GM23338 (cell line): ENCODE results near the gene MAP2K4. TPM values are rescaled to one million over a fixed set of nuclear protein-coding genes. Genes with fewer than 3 reads are reported as not detected.

Source experiments
- ATAC-seq: fragments of 200-7000 bp; cut with Tn5 transposase; 3 replicates; pipeline ENCODE4 v1.9.1; 2020
- DNase-seq: peaks from one replicate; pipeline ENCODE4 v3.0.0-alpha.2; 2015; ENCODE audit warnings: low spot score
- H2AFZ ChIP-seq: fragments of 200-600 bp; sonication (generic); 2 replicates; pipeline ENCODE4 v1.8.0; 2016; ENCODE audit warnings: antibody characterized with exemption, mild to moderate bottlenecking, moderate library complexity
- H3F3A ChIP-seq: fragments of 200-600 bp; sonication (generic); replicated peaks from 2 replicates; pipeline ENCODE4 v1.8.0; 2017; ENCODE audit warnings: antibody characterized with exemption, mixed run types, low read depth
- H3K27ac ChIP-seq: fragments of 200-600 bp; sonication (generic); 2 replicates; pipeline ENCODE4 v1.6.1; 2016; ENCODE audit warnings: low read depth
- H3K27me3 ChIP-seq: fragments of 200-600 bp; sonication (generic); 2 replicates; pipeline ENCODE4 v1.8.0; 2016; ENCODE audit warnings: mild to moderate bottlenecking, mixed run types, moderate library complexity; ENCODE audit not compliant: insufficient read depth
- H3K36me3 ChIP-seq: fragments of 200-600 bp; sonication (generic); 2 replicates; pipeline ENCODE4 v1.8.0; 2016; ENCODE audit warnings: mild to moderate bottlenecking; ENCODE audit not compliant: insufficient read depth
- H3K4me1 ChIP-seq: fragments of 200-600 bp; sonication (generic); 2 replicates; pipeline ENCODE4 v1.8.0; 2016; ENCODE audit warnings: mild to moderate bottlenecking, moderate library complexity; ENCODE audit not compliant: insufficient read depth
- H3K4me2 ChIP-seq: fragments of 200-600 bp; sonication (generic); 2 replicates; pipeline ENCODE4 v1.7.1; 2017; ENCODE audit warnings: mixed run types
- H3K4me3 ChIP-seq: fragments of 200-600 bp; sonication (generic); 2 replicates; pipeline ENCODE4 v1.6.1; 2016; ENCODE audit warnings: mixed run types
- H3K79me2 ChIP-seq: fragments of 200-600 bp; sonication (generic); replicated peaks from 2 replicates; pipeline ENCODE4 v1.8.0; 2017; ENCODE audit warnings: mild to moderate bottlenecking; ENCODE audit not compliant: insufficient read depth
- H3K9me2 ChIP-seq: fragments of 200-600 bp; sonication (generic); 2 replicates; pipeline ENCODE4 v1.8.0; 2017; ENCODE audit not compliant: insufficient read depth
- H4K20me1 ChIP-seq: fragments of 200-600 bp; sonication (generic); replicated peaks from 2 replicates; pipeline ENCODE4 v1.8.0; 2017; ENCODE audit warnings: mild to moderate bottlenecking; ENCODE audit not compliant: insufficient read depth
- H3K27ac Mint-ChIP-seq: 2 replicates; pipeline ENCODE4 v1.8.0; 2020; ENCODE audit warnings: inconsistent platforms, mild to moderate bottlenecking, moderate library complexity, mixed read lengths
- H3K27me3 Mint-ChIP-seq: 3 replicates; pipeline ENCODE4 v1.8.0; 2022; ENCODE audit warnings: low read depth, mild to moderate bottlenecking, moderate library complexity, mixed read lengths, inconsistent platforms; ENCODE audit not compliant: insufficient read depth, poor library complexity
- H3K36me3 Mint-ChIP-seq: 3 replicates; pipeline ENCODE4 v1.8.0; 2021; ENCODE audit warnings: low read depth, mild to moderate bottlenecking, inconsistent platforms, moderate library complexity, mixed read lengths
- H3K4me1 Mint-ChIP-seq: 3 replicates; pipeline ENCODE4 v1.8.0; 2020; ENCODE audit warnings: mild to moderate bottlenecking, inconsistent platforms, mixed read lengths
- H3K4me3 Mint-ChIP-seq: 3 replicates; pipeline ENCODE4 v1.8.0; 2021; ENCODE audit warnings: moderate library complexity, mild to moderate bottlenecking, inconsistent platforms, mixed read lengths
- H3K9me3 Mint-ChIP-seq: 3 replicates; pipeline ENCODE4 v1.8.0; 2020; ENCODE audit warnings: moderate library complexity, mild to moderate bottlenecking, inconsistent platforms, mixed read lengths
- EZH2 ChIP-seq: fragments of 200-600 bp; sonication (generic); IDR thresholded peaks from one replicate; pipeline ENCODE4 v1.8.0; 2017; ENCODE audit warnings: antibody characterized with exemption, mild to moderate bottlenecking, low read depth; ENCODE audit not compliant: unreplicated experiment
- ZNF114 ChIP-seq: fragments of 250-450 bp; sonication (Bioruptor Pico); IDR thresholded peaks from 2 replicates; pipeline ENCODE4 v1.5.0; 2020; ENCODE audit warnings: mild to moderate bottlenecking, moderate library complexity
- ZNF331 ChIP-seq: fragments of 250-450 bp; sonication (Bioruptor Pico); IDR thresholded peaks from 2 replicates; pipeline ENCODE4 v1.5.0; 2020; ENCODE audit warnings: low read depth, mild to moderate bottlenecking, moderate library complexity
- polyA plus RNA-seq: library from polyadenylated mRNA; unstranded; fragments of >200 nt; fragmentation: Nextera tagmentation; extraction: Ambion mirVana; gene quantifications from 2 replicates; pipeline ENCODE4 v1.2.1, GENCODE V29; 2016
- total RNA-seq: library from RNA; depleted of rRNA; stranded (reverse); fragments of >200 nt; shearing (Covaris generic); gene quantifications from 2 replicates; pipeline ENCODE4 v1.2.3, GENCODE V29; 2014
- TF ChIP-seq, protein P1 (sequence below): IDR thresholded peaks from 2 replicates; pipeline ENCODE4 v1.6.1; 2016; ENCODE audit warnings: antibody characterized with exemption
- TF ChIP-seq, protein P2 (sequence below): IDR thresholded peaks from one replicate; pipeline ENCODE4 v1.6.1; 2018; ENCODE audit warnings: antibody characterized with exemption; ENCODE audit not compliant: unreplicated experiment
- TF ChIP-seq, protein P3 (sequence below): fragments of 250-450 bp; sonication (Bioruptor Pico); IDR thresholded peaks from 2 replicates; pipeline ENCODE4 v1.5.0; 2020; ENCODE audit warnings: mild to moderate bottlenecking, moderate library complexity
- TF ChIP-seq, protein P4 (sequence below), 2 experiments: fragments of 200-600 bp in 1 of 2; sonication (generic) in 1 of 2; conservative IDR thresholded peaks; 2 replicates each; pipeline versions ENCODE4 v1.5.1 to v1.6.1; 2016 to 2017; ENCODE audit warnings: antibody characterized with exemption in 2 of 2, low read depth in 2 of 2, mild to moderate bottlenecking in 2 of 2, moderate library complexity in 1 of 2

Gene MAP2K4
- total and polyA plus RNA-seq, 2 experiments from 2014 or later = 25.3 to 36.4 TPM

DNA sequence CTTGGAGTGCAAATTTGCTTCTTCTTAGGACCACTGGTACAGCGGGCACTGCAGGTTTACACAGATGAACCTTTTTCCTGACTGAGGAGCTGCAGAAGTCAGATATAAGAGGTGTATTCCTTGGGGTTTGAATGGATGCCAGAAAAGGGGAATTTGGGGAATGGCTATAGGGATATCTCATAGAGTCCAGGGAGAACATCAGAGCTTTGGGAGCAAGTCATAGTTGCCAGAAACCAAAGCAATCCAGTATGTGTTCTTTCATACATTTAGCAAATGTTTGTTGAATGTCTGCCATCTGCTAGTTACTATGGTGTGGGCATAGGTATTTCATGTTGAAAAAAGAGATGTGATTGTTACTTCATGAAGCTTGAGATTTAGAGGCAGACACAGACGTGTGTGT is 46.8 kb downstream of the MAP2K4 start:
- Histone ChIP-seq H3K4me1 (0 out of 2 replicates have a peak, but pooled peaks cover 5% of the 10 kb centered on the region), H3K27me3 (no peaks in the 10 kb centered on the region), H2AFZ (no peak overlapping the region), H3F3A (no peaks in the 10 kb centered on the region), H3K36me3 (no peaks in the 10 kb centered on the region), H3K79me2 (peaks cover 69% of the 10 kb centered on the region), H3K9me2 (no peaks in the 10 kb centered on the region), H4K20me1 (peaks cover 6% of the 10 kb centered on the region), H3K4me2 (no peak overlapping the region), H3K4me3 (no peak overlapping the region), H3K27ac (no peak overlapping the region)
- TF ChIP-seq, protein P1, sequence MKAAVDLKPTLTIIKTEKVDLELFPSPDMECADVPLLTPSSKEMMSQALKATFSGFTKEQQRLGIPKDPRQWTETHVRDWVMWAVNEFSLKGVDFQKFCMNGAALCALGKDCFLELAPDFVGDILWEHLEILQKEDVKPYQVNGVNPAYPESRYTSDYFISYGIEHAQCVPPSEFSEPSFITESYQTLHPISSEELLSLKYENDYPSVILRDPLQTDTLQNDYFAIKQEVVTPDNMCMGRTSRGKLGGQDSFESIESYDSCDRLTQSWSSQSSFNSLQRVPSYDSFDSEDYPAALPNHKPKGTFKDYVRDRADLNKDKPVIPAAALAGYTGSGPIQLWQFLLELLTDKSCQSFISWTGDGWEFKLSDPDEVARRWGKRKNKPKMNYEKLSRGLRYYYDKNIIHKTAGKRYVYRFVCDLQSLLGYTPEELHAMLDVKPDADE = no peak
- TF ChIP-seq, protein P2, sequence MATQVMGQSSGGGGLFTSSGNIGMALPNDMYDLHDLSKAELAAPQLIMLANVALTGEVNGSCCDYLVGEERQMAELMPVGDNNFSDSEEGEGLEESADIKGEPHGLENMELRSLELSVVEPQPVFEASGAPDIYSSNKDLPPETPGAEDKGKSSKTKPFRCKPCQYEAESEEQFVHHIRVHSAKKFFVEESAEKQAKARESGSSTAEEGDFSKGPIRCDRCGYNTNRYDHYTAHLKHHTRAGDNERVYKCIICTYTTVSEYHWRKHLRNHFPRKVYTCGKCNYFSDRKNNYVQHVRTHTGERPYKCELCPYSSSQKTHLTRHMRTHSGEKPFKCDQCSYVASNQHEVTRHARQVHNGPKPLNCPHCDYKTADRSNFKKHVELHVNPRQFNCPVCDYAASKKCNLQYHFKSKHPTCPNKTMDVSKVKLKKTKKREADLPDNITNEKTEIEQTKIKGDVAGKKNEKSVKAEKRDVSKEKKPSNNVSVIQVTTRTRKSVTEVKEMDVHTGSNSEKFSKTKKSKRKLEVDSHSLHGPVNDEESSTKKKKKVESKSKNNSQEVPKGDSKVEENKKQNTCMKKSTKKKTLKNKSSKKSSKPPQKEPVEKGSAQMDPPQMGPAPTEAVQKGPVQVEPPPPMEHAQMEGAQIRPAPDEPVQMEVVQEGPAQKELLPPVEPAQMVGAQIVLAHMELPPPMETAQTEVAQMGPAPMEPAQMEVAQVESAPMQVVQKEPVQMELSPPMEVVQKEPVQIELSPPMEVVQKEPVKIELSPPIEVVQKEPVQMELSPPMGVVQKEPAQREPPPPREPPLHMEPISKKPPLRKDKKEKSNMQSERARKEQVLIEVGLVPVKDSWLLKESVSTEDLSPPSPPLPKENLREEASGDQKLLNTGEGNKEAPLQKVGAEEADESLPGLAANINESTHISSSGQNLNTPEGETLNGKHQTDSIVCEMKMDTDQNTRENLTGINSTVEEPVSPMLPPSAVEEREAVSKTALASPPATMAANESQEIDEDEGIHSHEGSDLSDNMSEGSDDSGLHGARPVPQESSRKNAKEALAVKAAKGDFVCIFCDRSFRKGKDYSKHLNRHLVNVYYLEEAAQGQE = no peak
- TF ChIP-seq, protein P3, sequence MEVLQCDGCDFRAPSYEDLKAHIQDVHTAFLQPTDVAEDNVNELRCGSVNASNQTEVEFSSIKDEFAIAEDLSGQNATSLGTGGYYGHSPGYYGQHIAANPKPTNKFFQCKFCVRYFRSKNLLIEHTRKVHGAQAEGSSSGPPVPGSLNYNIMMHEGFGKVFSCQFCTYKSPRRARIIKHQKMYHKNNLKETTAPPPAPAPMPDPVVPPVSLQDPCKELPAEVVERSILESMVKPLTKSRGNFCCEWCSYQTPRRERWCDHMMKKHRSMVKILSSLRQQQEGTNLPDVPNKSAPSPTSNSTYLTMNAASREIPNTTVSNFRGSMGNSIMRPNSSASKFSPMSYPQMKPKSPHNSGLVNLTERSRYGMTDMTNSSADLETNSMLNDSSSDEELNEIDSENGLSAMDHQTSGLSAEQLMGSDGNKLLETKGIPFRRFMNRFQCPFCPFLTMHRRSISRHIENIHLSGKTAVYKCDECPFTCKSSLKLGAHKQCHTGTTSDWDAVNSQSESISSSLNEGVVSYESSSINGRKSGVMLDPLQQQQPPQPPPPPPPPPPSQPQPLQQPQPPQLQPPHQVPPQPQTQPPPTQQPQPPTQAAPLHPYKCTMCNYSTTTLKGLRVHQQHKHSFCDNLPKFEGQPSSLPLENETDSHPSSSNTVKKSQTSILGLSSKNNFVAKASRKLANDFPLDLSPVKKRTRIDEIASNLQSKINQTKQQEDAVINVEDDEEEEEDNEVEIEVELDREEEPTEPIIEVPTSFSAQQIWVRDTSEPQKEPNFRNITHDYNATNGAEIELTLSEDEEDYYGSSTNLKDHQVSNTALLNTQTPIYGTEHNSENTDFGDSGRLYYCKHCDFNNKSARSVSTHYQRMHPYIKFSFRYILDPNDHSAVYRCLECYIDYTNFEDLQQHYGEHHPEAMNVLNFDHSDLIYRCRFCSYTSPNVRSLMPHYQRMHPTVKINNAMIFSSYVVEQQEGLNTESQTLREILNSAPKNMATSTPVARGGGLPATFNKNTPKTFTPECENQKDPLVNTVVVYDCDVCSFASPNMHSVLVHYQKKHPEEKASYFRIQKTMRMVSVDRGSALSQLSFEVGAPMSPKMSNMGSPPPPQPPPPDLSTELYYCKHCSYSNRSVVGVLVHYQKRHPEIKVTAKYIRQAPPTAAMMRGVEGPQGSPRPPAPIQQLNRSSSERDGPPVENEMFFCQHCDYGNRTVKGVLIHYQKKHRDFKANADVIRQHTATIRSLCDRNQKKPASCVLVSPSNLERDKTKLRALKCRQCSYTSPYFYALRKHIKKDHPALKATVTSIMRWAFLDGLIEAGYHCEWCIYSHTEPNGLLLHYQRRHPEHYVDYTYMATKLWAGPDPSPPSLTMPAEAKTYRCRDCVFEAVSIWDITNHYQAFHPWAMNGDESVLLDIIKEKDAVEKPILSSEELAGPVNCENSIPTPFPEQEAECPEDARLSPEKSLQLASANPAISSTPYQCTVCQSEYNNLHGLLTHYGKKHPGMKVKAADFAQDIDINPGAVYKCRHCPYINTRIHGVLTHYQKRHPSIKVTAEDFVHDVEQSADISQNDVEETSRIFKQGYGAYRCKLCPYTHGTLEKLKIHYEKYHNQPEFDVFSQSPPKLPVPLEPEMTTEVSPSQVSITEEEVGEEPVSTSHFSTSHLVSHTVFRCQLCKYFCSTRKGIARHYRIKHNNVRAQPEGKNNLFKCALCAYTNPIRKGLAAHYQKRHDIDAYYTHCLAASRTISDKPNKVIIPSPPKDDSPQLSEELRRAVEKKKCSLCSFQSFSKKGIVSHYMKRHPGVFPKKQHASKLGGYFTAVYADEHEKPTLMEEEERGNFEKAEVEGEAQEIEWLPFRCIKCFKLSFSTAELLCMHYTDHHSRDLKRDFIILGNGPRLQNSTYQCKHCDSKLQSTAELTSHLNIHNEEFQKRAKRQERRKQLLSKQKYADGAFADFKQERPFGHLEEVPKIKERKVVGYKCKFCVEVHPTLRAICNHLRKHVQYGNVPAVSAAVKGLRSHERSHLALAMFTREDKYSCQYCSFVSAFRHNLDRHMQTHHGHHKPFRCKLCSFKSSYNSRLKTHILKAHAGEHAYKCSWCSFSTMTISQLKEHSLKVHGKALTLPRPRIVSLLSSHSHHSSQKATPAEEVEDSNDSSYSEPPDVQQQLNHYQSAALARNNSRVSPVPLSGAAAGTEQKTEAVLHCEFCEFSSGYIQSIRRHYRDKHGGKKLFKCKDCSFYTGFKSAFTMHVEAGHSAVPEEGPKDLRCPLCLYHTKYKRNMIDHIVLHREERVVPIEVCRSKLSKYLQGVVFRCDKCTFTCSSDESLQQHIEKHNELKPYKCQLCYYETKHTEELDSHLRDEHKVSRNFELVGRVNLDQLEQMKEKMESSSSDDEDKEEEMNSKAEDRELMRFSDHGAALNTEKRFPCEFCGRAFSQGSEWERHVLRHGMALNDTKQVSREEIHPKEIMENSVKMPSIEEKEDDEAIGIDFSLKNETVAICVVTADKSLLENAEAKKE = no peak
- TF ChIP-seq ZNF114 (no peak), EZH2 (no peak), ZNF331 (CRISPR knock-in tag) (no peak)
- TF ChIP-seq, protein P4, sequence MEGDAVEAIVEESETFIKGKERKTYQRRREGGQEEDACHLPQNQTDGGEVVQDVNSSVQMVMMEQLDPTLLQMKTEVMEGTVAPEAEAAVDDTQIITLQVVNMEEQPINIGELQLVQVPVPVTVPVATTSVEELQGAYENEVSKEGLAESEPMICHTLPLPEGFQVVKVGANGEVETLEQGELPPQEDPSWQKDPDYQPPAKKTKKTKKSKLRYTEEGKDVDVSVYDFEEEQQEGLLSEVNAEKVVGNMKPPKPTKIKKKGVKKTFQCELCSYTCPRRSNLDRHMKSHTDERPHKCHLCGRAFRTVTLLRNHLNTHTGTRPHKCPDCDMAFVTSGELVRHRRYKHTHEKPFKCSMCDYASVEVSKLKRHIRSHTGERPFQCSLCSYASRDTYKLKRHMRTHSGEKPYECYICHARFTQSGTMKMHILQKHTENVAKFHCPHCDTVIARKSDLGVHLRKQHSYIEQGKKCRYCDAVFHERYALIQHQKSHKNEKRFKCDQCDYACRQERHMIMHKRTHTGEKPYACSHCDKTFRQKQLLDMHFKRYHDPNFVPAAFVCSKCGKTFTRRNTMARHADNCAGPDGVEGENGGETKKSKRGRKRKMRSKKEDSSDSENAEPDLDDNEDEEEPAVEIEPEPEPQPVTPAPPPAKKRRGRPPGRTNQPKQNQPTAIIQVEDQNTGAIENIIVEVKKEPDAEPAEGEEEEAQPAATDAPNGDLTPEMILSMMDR (conservative IDR thresholded peaks at IDR 0.05; ENCODE audit: low read depth in 2 of 2) = no peak
- DNase-seq = no peak
- Mint-ChIP-seq H3K4me3 (no peak overlapping the region), H3K36me3 (peaks cover 13% of the 10 kb centered on the region; the same call in 2 of the 3 replicates), H3K27ac (no peak overlapping the region), H3K9me3 (no peaks in the 10 kb centered on the region), H3K27me3 (peaks cover 1% of the 10 kb centered on the region), H3K4me1 (no peaks in the 10 kb centered on the region; the same call in 2 of the 3 replicates)
- no peak for ATAC-seq
